ENCODE data around the gene KCNG4. TPM values are rescaled to one million over a fixed set of nuclear protein-coding genes. Genes with fewer than 3 reads are reported as not detected.
A peak's percentile ranks its signal among the peaks of the same experiment; 100 is the strongest.

Gene KCNG4
- total RNA-seq, 2 experiments from 2014 or later, result not detected

DNA sequence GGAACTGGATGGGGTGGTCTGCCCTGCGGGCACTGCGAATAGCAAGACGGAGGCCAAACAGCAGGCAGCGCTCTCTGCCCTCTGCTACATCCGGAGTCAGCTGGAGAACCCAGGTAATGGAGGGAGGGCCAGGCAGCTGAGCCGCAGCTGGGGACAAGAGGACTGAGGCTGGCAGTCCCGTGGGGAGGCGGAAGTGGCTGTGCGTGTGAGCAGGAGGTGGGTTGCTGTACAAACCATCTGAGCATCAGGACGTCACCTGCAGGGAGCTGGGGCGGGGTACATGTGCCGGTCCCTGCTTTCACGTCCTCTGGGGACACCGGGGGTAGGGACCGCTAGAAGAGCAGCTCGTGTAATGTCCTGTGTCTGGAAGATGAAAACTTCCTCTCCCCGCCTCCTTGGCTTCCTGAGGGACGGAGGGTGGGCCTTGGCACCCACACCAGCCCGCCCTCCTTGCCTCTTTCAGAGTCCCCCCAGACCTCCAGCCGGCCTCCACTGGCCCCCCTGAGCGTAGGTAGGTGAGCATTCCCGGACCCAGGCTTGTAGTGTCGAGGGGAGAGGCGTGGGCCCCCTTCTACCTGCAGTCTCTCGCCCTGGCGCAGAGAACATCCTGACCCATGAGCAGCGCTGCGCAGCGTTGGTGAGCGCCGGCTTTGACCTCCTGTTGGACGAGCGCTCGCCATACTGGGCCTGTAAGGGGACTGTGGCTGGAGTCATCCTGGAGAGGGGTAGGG lies 45.2 kb downstream of the KCNG4 start:
- no peaks in the 10 kb centered on the region for H3K36me3 Mint-ChIP-seq
- H3K4me1 Mint-ChIP-seq, result peaks cover 19% of the 10 kb centered on the region
- no peaks in the 10 kb centered on the region for H3K27me3 Mint-ChIP-seq
- peak overlapping the region; percentile 73 for H3K4me3 Mint-ChIP-seq
- H3K27ac Mint-ChIP-seq, result peak overlapping the region; percentile 80
- H3K9me3 Mint-ChIP-seq, result no peaks in the 10 kb centered on the region
- peak; percentile 66 for DNase-seq

DNA sequence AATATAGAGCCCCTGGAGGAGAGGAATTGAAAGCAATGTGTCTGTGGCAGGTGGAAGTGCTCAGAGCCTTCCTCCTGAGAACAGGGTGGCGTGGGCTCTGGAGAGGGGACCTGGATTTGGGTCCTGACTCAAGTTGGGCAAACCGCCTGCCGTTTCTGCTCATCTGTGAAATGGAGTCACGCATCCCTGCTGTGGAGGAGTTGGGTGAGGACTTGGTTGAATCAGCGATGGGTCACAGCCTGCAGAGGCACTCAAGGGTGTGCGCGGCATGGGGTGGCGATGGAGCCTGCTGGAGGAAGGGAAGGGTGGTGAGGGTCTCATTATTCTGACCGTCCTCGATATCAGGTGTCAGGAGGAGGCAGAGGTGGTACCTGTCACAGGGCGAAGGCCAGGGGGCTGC lies 45.8 kb downstream of the KCNG4 start:
- Mint-ChIP-seq H3K36me3 (no peaks in the 10 kb centered on the region), H3K27me3 (no peaks in the 10 kb centered on the region), H3K27ac (peak overlapping the region; percentile 80), H3K4me3 (peak overlapping the region; percentile 73), H3K4me1 (peaks cover 19% of the 10 kb centered on the region), H3K9me3 (no peaks in the 10 kb centered on the region)
- peak; percentile 20 for DNase-seq

DNA sequence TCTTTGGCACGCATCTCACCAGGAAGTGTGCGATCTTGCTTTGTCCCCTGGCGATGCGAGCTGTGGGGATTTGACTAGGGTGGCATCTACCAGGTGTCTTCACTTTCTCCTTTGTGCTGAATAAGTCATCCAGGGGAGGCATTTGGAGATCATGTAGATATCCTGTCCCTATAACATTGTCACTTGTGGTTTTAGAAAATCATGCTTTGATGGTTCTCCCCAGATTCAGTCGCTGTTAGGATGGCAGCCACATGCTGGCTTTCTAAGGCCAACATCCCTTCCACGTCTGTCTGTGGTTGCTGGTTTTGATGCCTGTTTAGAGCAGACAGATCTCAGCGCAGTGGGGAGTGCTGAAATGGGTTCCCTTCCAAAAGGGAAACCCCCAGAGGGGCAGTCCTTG lies 46.3 kb downstream of the KCNG4 start:
- peak; percentile 20 for DNase-seq
- no peaks in the 10 kb centered on the region for H3K9me3 Mint-ChIP-seq
- H3K36me3 Mint-ChIP-seq, result no peaks in the 10 kb centered on the region
- no peaks in the 10 kb centered on the region for H3K27me3 Mint-ChIP-seq
- peak overlapping the region; percentile 80 for H3K27ac Mint-ChIP-seq
- peak overlapping the region; percentile 73 for H3K4me3 Mint-ChIP-seq
- peaks cover 19% of the 10 kb centered on the region for H3K4me1 Mint-ChIP-seq

GRCh38 chr16:84191466-84191865 lies 48.3 kb downstream of the KCNG4 start:
- Mint-ChIP-seq H3K4me1 (peaks cover 21% of the 10 kb centered on the region), H3K27ac (no peak overlapping the region), H3K27me3 (no peaks in the 10 kb centered on the region), H3K4me3 (no peak overlapping the region), H3K9me3 (no peaks in the 10 kb centered on the region), H3K36me3 (no peaks in the 10 kb centered on the region)
- DNase-seq, result no peak

DNA sequence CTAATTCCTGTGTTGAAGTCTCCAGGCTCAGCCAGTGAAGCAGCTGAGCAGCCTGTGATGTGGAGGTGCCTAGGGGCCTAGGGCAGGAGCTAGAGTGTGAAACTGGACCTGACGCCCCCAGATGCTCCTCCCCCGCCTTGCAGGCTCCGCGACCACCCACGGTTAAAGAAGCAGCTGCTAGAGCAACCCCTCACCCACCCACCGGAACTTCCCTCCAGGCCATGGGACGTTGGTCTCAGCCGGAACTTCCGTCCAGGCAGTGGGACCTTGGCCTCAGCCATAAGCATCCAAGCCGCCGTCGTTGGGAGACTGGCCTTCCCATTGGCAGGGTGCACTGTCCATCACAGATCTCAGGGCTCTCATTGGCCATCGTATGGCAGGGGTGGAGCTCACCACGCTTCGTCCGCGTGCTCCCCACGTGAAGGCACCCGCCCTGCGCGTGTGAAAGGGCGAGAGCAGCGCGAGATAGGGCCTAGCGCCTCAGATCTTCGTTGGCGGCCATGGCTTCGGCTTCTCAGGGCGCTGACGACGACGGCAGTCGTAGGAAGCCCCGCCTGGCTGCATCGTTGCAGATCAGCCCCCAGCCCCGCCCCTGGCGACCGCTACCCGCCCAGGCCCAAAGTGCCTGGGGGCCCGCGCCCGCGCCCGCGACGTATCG lies 49.0 kb downstream of the KCNG4 start, which contains the start of gene ADAD2:
Gene ADAD2 (plus strand): TSS at position 427 of the 658 bp plus-strand sequence. CDS start 74 bp downstream, at position 501.
- Mint-ChIP-seq H3K36me3 (no peaks in the 10 kb centered on the region), H3K27ac (no peak within 1 kb of the TSS), H3K27me3 (no peaks in the 10 kb centered on the region), H3K9me3 (no peaks in the 10 kb centered on the region), H3K4me3 (no peak within 1 kb of the TSS), H3K4me1 (peaks cover 22% of the 10 kb centered on the region)
- peak; percentile 25 for DNase-seq

DNA sequence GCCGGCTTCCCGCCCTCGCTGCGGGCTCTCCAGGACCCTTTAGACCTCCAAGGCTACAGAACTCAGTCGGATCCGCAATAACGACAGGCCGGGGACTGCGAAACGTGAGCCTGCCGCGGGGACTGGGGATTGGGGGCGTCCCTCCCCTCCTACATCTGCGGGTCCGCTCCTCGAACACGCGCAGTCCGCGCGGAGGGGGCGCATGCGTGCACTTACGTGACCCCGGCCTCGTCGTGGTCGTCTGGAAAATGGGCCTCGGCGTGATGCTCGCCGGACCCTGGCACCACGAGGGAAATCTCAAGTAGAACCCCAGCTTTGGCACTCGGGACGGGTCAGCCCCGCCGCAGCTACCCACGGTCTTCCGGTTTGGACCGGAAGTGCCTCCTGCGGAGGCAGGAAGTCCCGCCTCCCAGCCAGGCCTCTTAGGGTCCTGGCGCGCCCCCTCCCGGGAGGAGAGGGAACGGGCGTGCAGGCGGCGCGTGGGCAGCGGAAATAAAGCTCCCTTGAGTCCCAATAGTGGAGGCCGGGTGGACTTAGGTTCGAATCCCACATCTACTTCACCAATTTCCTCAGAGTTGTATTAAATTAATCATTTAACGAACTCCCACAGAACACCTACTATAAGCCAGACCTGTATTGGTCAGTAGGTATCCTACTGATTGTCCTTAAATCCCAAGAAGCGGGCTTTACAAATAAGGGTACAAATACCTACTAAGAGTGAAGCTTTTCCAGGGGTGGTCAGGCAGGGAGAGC lies 53.0 kb downstream of the KCNG4 start, which contains the start of gene TAF1C:
Gene TAF1C (minus strand): TSS at position 373 of the 753 bp plus-strand sequence. CDS start 2,069 bp downstream, outside the sequence.
- peak; percentile 89 for DNase-seq
- peaks cover 18% of the 10 kb centered on the region for H3K4me1 Mint-ChIP-seq
- no peaks in the 10 kb centered on the region for H3K27me3 Mint-ChIP-seq
- H3K27ac Mint-ChIP-seq, result peak within 1 kb of the TSS; percentile 91
- no peaks in the 10 kb centered on the region for H3K9me3 Mint-ChIP-seq
- H3K4me3 Mint-ChIP-seq, result peak within 1 kb of the TSS; percentile 90
- H3K36me3 Mint-ChIP-seq, result peaks cover 9% of the 10 kb centered on the region

- Mint-ChIP-seq H3K4me3 (peak overlapping the region; percentile 90), H3K27ac (no peak overlapping the region), H3K27me3 (no peaks in the 10 kb centered on the region), H3K4me1 (peaks cover 18% of the 10 kb centered on the region), H3K36me3 (peaks cover 9% of the 10 kb centered on the region), H3K9me3 (no peaks in the 10 kb centered on the region)
- no peak for DNase-seq
Measured at GRCh38 chr16:84184775-84185174, 55.0 kb downstream of the KCNG4 start.

DNA sequence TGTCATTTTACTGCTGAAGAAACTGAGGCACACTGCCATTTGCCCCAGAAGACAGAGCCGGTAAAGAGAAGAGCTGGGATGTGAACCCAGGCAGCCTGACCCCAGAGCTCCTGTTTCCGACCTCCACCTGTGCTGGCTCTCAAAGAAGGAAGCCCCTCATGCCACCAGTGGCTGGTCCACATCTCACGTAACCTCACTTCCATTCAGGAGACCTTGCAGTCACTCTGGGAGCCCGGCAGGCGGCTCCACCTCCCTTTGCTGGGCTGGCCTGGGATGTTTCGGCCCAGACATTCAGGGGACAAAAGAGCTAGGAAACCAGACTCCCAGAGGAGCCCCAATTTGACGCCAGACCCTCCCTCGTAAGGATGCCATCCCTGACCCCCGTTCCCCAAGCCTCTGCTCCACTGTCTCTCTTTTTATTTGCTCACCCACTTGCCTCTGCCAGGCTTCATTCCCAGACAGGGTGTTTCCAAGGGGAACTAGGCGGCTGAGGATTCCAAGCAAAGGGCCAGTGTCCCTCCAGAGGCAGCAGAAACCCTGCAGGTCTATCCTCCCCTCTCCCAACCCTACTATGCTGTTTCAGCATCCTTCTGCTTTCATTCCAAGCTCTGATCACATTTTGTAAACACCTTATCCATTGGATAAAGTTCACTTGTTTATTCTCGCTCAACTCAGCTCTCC lies 55.8 kb downstream of the KCNG4 start:
- Mint-ChIP-seq H3K36me3 (peaks cover 9% of the 10 kb centered on the region), H3K4me3 (no peak overlapping the region), H3K27me3 (no peaks in the 10 kb centered on the region), H3K4me1 (peaks cover 18% of the 10 kb centered on the region), H3K9me3 (no peaks in the 10 kb centered on the region), H3K27ac (peak overlapping the region; percentile 6)
- DNase-seq, result no peak

DNA sequence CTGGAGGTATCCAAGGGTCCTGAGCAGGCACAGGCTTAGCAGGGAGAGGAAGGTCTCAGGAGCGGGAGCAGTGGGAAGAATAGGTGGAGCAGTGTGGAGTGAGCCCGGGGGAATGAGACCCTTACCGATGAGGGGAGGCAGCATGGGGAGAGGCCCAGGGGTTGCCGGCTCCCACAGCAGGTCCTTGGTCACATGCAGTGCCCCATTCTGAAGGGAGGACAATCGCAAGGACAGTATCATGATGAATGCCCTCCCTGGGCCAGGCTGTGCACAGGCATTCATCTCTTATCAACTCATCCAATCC lies 56.3 kb downstream of the KCNG4 start:
- peaks cover 9% of the 10 kb centered on the region for H3K36me3 Mint-ChIP-seq
- no peak overlapping the region for H3K4me3 Mint-ChIP-seq
- no peak for DNase-seq
- H3K4me1 Mint-ChIP-seq, result peaks cover 18% of the 10 kb centered on the region
- H3K27ac Mint-ChIP-seq, result no peak overlapping the region
- no peaks in the 10 kb centered on the region for H3K27me3 Mint-ChIP-seq
- no peaks in the 10 kb centered on the region for H3K9me3 Mint-ChIP-seq

DNA sequence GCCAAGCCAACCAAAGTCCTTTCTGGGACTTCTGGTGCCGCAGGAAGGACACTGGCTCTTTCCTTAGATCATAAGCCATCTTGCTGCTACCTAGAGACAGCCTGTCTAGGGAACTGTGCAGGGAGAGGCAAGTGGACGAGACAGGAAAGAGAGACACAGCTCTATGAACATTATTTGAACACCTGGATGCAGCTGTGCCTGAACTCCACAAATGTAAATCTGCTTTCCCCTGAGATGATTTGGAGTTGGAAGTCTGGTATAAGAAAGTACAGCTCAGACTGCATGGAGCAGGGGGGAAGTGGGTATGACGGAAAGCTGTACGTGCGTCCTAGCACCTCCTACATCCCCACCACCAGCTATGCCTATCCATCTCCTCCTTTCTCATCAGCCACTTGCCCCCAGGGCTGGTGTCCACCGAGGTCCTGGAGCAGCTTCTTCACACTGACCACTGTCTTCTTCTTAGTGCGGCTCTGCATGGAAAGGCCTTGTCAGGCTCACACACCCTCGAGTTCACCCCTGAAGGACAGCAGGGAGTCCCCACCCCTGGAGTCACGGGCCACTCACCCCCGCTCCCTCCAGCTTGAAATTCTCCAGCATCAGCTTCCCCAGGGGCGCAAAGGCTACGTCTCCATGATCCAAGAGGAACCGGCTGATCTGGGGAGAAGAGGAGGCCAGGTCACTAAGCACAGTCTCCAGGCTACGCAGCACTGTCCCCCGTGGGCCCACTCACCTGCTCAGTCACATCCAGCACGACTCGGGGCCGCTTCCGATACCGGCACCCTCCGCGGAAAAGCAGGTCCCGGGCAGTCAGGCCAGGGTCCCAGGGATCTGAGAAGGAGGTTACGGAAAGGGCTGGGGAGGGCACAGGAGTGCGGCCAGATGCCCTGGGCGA lies 56.9 kb downstream of the KCNG4 start:
- Mint-ChIP-seq H3K9me3 (no peaks in the 10 kb centered on the region), H3K4me1 (peaks cover 22% of the 10 kb centered on the region), H3K27me3 (no peaks in the 10 kb centered on the region), H3K27ac (no peak overlapping the region), H3K36me3 (peaks cover 9% of the 10 kb centered on the region), H3K4me3 (no peak overlapping the region)
- no peak for DNase-seq

GRCh38 chr16:84182104-84182503 lies 57.7 kb downstream of the KCNG4 start:
- no peak for DNase-seq
- H3K4me1 Mint-ChIP-seq, result peaks cover 25% of the 10 kb centered on the region
- H3K36me3 Mint-ChIP-seq, result peaks cover 9% of the 10 kb centered on the region
- no peak overlapping the region for H3K4me3 Mint-ChIP-seq
- H3K27ac Mint-ChIP-seq, result no peak overlapping the region
- H3K27me3 Mint-ChIP-seq, result no peaks in the 10 kb centered on the region
- no peaks in the 10 kb centered on the region for H3K9me3 Mint-ChIP-seq

DNA sequence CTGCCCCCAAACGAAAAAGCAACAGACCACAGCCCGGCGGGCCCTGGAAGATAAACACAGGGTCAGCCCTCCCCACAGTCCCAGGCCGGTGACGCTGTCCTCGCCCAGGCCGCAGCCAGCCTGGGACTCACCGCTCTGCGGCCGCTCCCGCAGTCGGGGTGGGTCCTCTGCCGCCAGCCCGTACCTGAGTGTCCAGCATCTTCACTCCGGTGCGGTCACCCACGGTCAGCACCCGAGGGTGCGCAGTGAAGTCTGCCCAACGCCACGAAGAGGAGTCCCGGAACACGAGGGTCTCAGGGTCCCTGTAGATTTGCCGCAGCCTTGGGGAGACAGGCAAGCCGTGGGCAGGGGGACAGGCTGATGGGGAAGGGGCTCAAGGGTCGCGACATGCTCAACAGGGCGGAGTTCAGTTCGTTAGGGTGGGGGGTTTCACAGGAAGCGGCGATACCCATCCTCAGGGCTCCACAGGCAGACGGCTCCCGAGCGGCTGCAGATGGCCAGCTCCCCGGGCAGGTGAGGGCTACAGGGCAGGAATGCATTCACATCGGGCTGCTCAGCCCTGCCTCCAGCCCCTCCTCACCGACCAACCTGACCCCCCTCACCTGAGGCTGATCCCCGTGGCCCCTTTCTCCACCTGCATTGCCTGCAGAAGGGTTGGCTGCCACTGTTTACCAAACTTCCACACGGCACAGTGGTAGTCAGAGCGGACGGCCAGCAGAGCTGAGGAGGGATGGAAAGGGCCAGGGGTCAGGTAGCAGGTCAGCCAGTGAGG lies 58.5 kb downstream of the KCNG4 start:
- Mint-ChIP-seq H3K27ac (no peak overlapping the region), H3K9me3 (no peaks in the 10 kb centered on the region), H3K27me3 (no peaks in the 10 kb centered on the region), H3K4me3 (no peak overlapping the region), H3K4me1 (peaks cover 25% of the 10 kb centered on the region), H3K36me3 (peaks cover 9% of the 10 kb centered on the region)
- DNase-seq, result no peak

DNA sequence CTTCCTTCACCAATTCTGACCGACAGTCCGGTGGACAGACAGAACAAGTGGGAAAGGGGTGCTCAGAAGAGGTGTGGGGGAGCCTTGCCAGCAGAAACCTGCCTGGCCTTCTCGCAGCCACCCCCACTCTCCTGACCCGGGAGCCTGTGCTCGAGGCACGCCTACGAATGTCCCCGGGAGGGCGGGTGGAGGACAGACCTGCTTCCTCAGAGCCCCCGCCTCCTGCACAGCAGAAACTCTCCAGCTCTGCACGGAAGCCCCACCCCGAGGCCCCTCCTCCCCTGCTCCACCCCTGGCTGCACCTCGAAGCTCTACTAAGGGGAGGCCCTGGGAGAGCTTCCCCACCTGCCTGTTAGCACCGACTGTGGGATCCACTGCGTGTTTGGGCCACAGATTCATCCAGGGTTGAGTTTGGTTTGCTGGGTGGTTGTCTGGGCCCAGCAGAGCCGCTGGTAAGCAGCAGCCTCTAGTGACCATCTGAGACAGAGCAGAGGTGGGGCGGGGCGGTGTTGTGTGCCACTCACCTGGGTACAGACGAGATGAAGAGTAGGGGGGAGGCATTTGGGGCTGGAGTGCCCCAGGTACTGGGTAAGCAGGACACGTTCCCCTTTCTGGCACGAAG lies 59.2 kb downstream of the KCNG4 start:
- H3K27ac Mint-ChIP-seq, result no peak overlapping the region
- H3K9me3 Mint-ChIP-seq, result no peaks in the 10 kb centered on the region
- H3K4me3 Mint-ChIP-seq, result no peak overlapping the region
- peaks cover 9% of the 10 kb centered on the region for H3K36me3 Mint-ChIP-seq
- no peak for DNase-seq
- H3K27me3 Mint-ChIP-seq, result no peaks in the 10 kb centered on the region
- H3K4me1 Mint-ChIP-seq, result peaks cover 25% of the 10 kb centered on the region

Measured in activated naive CD8-positive, alpha-beta T cell treated with anti-CD3 and anti-CD28 coated beads for 36 hours (primary cell).